ENCODE data around the gene CDH22. TPM values are rescaled to one million over a fixed set of nuclear protein-coding genes. Genes with fewer than 3 reads are reported as not detected.

The CDH22 gene
- polyA plus RNA-seq, 5 donors: 0.04 to 0.12 (median 0.06) TPM

DNA sequence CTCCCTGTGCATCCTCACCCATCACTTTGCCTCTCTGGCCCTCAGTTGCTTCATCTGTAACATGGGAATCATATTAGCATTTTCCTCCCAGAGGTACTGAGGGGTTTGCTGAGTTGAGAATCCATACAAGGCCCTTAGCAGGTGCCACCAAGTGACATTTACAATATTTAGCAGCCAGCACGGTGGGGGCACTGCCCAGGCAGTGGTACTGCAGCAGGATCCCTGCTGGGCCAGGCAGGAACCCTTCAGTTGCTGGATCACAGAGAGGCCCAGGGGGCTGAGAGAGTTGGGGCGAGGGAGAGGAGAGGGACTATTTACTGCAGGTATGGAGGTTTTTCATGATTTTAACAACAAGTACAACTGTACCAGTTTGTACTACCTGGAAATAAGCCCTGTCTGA lies 65.9 kb downstream of the CDH22 start:
- no peak for DNase-seq

- no peak for DNase-seq
These were observed 67.4 kb downstream of the CDH22 start for GRCh38 chr20:46240881-46241280.

DNA sequence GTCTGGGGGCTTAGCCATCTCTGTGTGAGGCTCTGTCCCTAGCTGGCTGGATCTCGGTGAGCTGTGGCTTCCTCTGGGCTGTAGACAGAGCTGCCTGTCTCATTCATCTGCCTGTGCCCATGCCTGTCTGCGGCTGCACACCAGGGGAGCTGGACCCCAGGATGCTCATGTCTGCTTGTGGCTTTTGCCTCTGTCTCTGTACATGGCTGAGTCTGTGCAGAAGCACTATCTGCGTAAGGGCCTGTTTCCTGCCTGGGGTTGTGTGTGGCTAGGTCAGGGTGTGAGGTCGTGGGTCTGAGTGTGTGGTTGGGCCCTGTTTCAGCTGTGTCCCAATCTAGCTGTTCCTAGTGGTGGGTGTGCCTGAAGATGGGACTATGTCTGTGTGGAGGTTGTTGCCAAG lies 68.2 kb downstream of the CDH22 start:
- no peak for DNase-seq

- DNase-seq: no peak
These were observed 70.6 kb downstream of the CDH22 start for GRCh38 chr20:46237736-46238135.

DNA sequence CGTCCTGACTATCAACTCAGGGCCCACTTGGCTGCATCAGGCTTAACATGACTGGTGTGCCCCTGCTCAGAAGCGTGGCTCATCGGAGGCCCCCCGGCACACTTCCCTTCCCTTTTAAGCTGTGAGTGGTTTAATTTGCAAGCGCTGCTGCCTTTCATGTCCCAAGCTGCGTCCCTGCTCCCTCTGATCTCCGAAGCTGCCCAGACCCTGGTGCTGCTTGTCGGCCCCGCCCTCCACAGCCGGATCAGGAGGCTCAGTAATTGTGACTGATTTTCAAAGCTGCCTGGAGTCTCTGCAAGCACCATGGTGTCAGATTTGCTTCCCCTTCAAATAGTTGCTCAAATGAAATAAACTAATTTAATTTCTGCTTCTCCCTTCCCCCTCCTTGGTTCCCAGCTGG lies 71.1 kb downstream of the CDH22 start:
- no peak for DNase-seq

DNA sequence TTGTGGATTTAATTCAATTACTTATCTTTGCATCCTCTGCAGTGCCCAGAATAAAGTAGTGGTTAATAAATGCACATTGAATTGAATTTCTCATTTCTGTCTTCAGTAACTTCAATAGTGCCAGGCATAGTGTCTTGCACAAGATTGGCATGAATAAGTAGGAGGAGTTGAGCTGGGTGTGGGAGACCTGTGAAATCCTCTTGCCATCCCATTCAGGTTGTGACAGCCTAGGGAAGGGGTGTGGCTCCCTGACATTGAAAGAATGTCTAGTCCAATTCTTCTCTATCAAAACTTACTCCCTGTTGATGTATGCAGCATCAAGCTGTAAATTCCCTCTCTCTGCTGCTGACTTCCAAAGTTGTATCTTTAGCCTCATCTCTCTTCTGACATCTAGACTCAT lies 73.2 kb downstream of the CDH22 start:
- DNase-seq: no peak

GRCh38 chr20:46233701-46234100 lies 74.6 kb downstream of the CDH22 start:
- DNase-seq: no peak

DNA sequence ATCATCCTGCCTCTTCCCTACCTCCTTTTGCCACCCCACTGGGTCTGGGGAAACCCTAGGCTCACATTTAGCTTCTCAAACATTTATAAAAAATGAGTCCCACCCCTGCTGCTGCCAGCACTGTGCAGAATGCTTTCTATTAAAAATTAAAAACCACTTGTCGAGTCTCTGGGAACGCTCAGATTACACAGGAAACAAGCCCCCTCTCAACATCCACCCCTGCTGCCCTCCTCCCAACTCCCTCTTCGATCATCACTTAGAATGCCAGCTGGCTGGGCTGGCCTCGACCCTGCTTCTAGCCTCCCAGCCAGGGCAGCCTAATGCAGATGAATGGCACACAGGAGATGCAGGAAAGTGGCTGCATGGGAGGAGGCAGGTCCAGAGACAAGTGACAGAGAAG lies 75.8 kb downstream of the CDH22 start:
- no peak for DNase-seq

DNA sequence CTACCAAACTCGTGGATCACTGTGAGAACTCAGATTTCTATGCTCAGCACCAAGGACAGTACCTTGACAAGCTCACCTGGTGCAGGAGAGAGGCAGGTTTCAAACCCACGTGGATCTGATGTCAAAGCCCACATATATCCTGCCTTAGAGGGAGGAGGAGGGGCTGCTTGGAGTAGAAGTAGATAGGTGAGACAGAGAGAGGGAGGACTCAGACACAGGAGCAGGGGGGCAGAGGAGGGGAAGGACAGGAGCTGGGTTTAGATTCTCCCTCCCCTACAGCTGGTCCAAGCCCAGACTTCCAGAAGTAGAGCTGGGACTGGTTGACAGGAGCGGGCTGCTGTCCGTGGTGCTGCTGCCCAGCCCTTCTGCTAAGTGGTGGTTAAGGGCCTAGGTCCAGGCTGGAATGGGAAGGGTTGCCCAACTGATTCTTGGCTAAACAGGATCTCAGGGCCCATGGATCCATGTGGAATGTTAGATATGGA lies 77.5 kb downstream of the CDH22 start:
- DNase-seq: peak; percentile 17 to 28

- no peak for DNase-seq
These were observed 78.2 kb downstream of the CDH22 start for GRCh38 chr20:46230106-46230491.

- no peak for DNase-seq
These were observed 78.7 kb downstream of the CDH22 start for GRCh38 chr20:46229478-46230105.

GRCh38 chr20:46228670-46229069 lies 79.6 kb downstream of the CDH22 start:
- DNase-seq: no peak

DNA sequence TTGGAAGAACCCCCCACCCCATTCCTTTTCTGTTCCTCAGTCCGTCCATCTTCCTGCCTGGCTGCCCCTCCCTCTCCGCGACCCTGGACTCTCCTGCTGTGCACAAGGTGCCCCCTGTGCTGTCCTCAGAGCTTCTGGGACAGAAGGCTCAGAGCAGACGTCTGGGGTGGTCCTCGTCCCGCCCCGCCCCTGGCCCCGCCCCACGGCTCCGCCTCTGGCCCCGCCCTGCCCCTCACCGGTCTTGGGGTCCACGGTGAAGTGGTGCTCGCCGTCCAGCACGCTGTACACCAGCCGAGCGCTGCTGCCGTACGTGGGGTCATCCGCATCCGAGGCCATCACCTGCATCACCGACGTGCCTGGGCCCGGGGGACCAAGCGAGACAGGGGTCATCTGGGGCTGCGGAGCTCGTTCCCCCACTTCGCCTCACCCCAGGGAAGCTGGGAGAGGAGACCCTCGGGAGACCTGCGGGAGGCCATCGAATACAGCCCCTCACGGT lies 81.0 kb downstream of the CDH22 start:
- DNase-seq: no peak

- no peak for DNase-seq
These were observed 81.7 kb downstream of the CDH22 start for GRCh38 chr20:46226602-46227001.

DNA sequence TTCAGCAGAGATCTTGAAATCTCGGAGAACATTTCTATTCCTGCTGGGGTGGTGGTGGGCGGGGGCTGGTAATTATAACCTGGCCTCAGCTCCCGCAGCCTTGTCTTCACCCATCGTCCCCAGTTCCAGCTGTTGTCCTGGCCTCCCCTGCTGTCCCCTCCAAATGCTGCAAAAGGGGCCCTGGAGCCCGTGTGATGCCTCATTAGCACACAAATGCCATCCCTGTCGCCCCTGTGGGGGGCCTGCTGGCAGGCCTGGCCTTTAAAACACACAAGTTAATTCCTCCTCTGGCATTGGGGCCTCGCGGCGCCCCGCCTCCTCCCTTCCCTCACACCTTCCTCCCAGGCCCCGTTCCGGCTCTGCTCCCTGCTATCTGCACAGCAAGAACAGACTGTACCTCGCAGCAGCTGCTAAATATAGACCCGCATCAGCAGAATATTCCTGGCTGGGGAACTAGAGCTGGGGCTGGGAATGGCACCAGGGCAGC lies 85.7 kb downstream of the CDH22 start:
- no peak for DNase-seq

GRCh38 chr20:46221256-46221833 lies 87.0 kb downstream of the CDH22 start:
- no peak for DNase-seq

DNA sequence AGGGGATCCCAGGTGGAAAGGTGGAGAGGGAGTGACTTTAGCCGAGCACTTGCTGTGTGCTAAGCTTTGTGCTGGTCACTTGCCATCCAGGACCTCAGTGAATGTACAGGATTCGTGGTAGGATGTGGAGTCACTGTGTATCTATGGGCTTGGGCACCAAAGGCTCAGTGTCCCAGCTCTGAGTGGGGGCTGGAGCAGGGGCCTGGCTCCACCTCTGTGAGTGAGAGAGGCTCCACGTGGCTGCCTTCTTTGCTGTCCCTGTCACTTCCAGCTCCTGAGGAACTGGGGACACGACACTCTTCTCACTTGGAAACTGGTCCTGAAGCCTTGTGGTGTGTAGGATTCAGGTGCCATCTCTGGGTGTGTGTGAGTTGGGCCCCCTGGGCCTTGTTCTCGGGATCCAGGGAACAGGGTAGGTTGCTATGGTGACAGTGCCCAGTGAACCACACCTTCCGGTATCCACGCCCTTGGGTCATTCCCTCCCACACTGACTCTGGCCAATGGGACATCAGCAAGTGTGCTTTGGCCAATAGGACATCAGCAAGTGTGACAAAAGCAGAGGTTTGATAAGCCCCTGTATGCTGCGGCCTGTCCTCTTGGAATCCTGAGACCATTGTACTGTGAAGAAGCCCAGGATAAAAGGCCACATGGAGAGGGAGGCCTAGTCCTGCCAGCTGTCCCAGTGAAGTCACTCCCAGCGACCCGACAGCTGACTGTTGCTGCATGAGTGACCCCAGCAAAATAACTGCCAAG lies 87.7 kb downstream of the CDH22 start:
- no peak for DNase-seq

DNA sequence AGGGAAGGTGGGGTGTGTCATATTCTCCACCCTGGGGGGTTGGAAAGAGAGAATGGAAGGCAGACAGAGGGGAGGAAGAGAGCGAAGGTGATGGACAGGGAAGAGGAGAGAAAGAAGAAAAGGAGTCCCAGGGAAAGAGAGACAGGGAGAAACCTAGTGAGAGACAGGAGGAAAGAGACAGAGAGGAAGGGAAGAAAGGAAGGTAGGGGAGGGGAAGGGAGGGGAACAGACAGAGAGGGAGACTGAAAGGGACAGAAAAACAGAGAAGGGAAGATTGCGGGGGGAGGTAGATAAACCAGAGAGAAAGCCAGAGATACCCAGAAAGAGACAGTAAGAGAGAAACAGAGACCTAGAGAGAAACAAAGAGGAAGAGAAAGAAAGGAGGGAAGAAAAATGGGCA lies 88.4 kb downstream of the CDH22 start:
- no peak for DNase-seq

GRCh38 chr20:46219190-46219589 lies 89.1 kb downstream of the CDH22 start:
- DNase-seq: no peak

- DNase-seq: no peak
These were observed 89.6 kb downstream of the CDH22 start for GRCh38 chr20:46218656-46219055.

DNA sequence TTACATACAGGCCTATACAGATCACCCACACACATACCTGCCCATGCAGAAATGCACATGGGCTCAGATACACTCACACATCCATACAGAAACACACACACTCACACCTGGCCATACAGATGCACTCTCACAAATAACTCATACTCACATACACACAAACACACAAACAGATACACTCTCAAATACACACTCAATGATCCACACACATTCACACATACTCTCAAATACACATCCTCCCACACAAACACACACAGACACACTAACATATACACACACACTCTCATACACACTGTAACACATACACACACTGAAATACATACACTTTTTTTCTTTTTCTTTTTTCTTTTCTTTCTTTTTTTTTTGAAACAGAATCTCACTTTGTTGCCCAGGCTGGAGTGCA lies 90.7 kb downstream of the CDH22 start:
- no peak for DNase-seq

GRCh38 chr20:46216770-46217464 lies 91.4 kb downstream of the CDH22 start:
- DNase-seq: no peak

Measured in right lung (tissue), 5 donors.